H9 (cell line): ENCODE data around the gene NPHP4. TPM values are rescaled to one million over a fixed set of nuclear protein-coding genes. Genes with fewer than 3 reads are reported as not detected.

Experiments
- DNase-seq: peaks from one replicate; pipeline ENCODE4 v3.0.0-alpha.2; 2017
- H2AFZ ChIP-seq: one replicate; pipeline ENCODE4 v1.6.1; 2013; ENCODE audit warnings: mild to moderate bottlenecking, low read length, control low read depth, moderate library complexity
- H2AK5ac ChIP-seq: 2 replicates; pipeline ENCODE4 v1.6.1; 2013; ENCODE audit warnings: low read length, control low read depth, mixed read lengths; ENCODE audit not compliant: insufficient read length
- H2BK120ac ChIP-seq: one replicate; pipeline ENCODE4 v1.6.1; 2013; ENCODE audit warnings: low read depth, mild to moderate bottlenecking, low read length, control low read depth, inconsistent platforms; ENCODE audit not compliant: poor library complexity, severe bottlenecking
- H2BK12ac ChIP-seq: 2 replicates; pipeline ENCODE4 v1.6.1; 2013; ENCODE audit warnings: low read length, control low read depth, mixed read lengths, low read depth; ENCODE audit not compliant: insufficient read length
- H2BK15ac ChIP-seq: 2 replicates; pipeline ENCODE4 v1.6.1; 2013; ENCODE audit warnings: low read depth, low read length, control low read depth
- H2BK20ac ChIP-seq: one replicate; pipeline ENCODE4 v1.6.1; 2013; ENCODE audit warnings: low read depth, mild to moderate bottlenecking, low read length, control low read depth, inconsistent platforms; ENCODE audit not compliant: poor library complexity, severe bottlenecking
- H2BK5ac ChIP-seq: 2 replicates; pipeline ENCODE4 v1.6.1; 2013; ENCODE audit warnings: low read length, control low read depth, mixed read lengths; ENCODE audit not compliant: insufficient read length
- H3K14ac ChIP-seq: 2 replicates; pipeline ENCODE4 v1.6.1; 2013; ENCODE audit warnings: low read length, control low read depth; ENCODE audit not compliant: insufficient read depth
- H3K18ac ChIP-seq: 2 replicates; pipeline ENCODE4 v1.6.1; 2013; ENCODE audit warnings: low read depth, mild to moderate bottlenecking, mixed read lengths, low read length, control low read depth; ENCODE audit not compliant: insufficient read length
- H3K23ac ChIP-seq: 2 replicates; pipeline ENCODE4 v1.6.1; 2013; ENCODE audit warnings: low read length, control low read depth, mixed read lengths, low read depth; ENCODE audit not compliant: insufficient read length
- H3K23me2 ChIP-seq: 2 replicates; pipeline ENCODE4 v1.6.1; 2013; ENCODE audit warnings: low read depth, mild to moderate bottlenecking, mixed read lengths, low read length, control low read depth; ENCODE audit not compliant: insufficient read length, poor library complexity, severe bottlenecking
- H3K27ac ChIP-seq: 2 replicates; pipeline ENCODE4 v1.5.1; 2013; ENCODE audit warnings: low read length, control low read depth, mixed read lengths, low read depth; ENCODE audit not compliant: insufficient read length
- H3K27me3 ChIP-seq: 2 replicates; pipeline ENCODE4 v1.6.1; 2013; ENCODE audit warnings: low read length, control low read depth, inconsistent platforms; ENCODE audit not compliant: insufficient read depth
- H3K4ac ChIP-seq: 2 replicates; pipeline ENCODE4 v1.6.1; 2013; ENCODE audit warnings: low read depth, mild to moderate bottlenecking, control low read depth, inconsistent platforms, low read length, moderate library complexity
- H3K4me1 ChIP-seq: 2 replicates; pipeline ENCODE4 v1.6.1; 2013; ENCODE audit warnings: low read length, control low read depth, inconsistent platforms; ENCODE audit not compliant: insufficient read depth
- H3K4me2 ChIP-seq: 2 replicates; pipeline ENCODE4 v1.6.1; 2013; ENCODE audit warnings: low read length, control low read depth, mixed read lengths; ENCODE audit not compliant: insufficient read length, insufficient read depth
- H3K56ac ChIP-seq: 2 replicates; pipeline ENCODE4 v1.6.1; 2013; ENCODE audit warnings: low read depth, mild to moderate bottlenecking, mixed read lengths, low read length, control low read depth; ENCODE audit not compliant: insufficient read length
- H3K79me1 ChIP-seq: 2 replicates; pipeline ENCODE4 v1.6.1; 2013; ENCODE audit warnings: low read depth, mild to moderate bottlenecking, moderate library complexity, low read length, control low read depth, inconsistent platforms; ENCODE audit not compliant: insufficient read depth, poor library complexity, severe bottlenecking
- H3K79me2 ChIP-seq: 2 replicates; pipeline ENCODE4 v1.6.1; 2013; ENCODE audit warnings: low read length, control low read depth, inconsistent platforms; ENCODE audit not compliant: insufficient read depth
- H3K9ac ChIP-seq: 2 replicates; pipeline ENCODE4 v1.6.1; 2013; ENCODE audit warnings: low read length, control low read depth, mixed read lengths; ENCODE audit not compliant: insufficient read length; ENCODE audit errors: extremely low read depth
- H3K9me3 ChIP-seq: one replicate; pipeline ENCODE4 v1.6.1; 2013; ENCODE audit warnings: low read depth, low read length, inconsistent platforms; ENCODE audit not compliant: control insufficient read depth
- H3T11ph ChIP-seq: one replicate; pipeline ENCODE4 v1.6.1; 2013; ENCODE audit warnings: mild to moderate bottlenecking, low read length, control low read depth, inconsistent platforms
- H4K20me1 ChIP-seq: one replicate; pipeline ENCODE4 v1.6.1; 2013; ENCODE audit not compliant: control insufficient read depth, insufficient read length, insufficient read depth
- H4K5ac ChIP-seq: 2 replicates; pipeline ENCODE4 v1.6.1; 2013; ENCODE audit warnings: low read depth, mild to moderate bottlenecking, mixed read lengths, low read length, control low read depth; ENCODE audit not compliant: insufficient read length
- H4K8ac ChIP-seq: replicated peaks from 2 replicates; pipeline ENCODE4 v1.6.1; 2013; ENCODE audit warnings: low read length, control low read depth, mixed read lengths, low read depth; ENCODE audit not compliant: insufficient read length
- H4K91ac ChIP-seq: 2 replicates; pipeline ENCODE4 v1.6.1; 2013; ENCODE audit warnings: low read depth, mild to moderate bottlenecking, moderate library complexity, mixed read lengths, low read length, control low read depth; ENCODE audit not compliant: insufficient read length
- H3K27ac Mint-ChIP-seq, 3 experiments: 2 replicates in 2 of 3; 3 replicates in 1 of 3; pipeline ENCODE4 v1.8.0; 2020 to 2021; ENCODE audit warnings: mixed read lengths in 3 of 3, mild to moderate bottlenecking in 1 of 3, moderate library complexity in 1 of 3
- H3K27me3 Mint-ChIP-seq: 2 replicates; pipeline ENCODE4 v1.8.0; 2021; ENCODE audit warnings: low read depth, mild to moderate bottlenecking, moderate library complexity, mixed read lengths
- H3K36me3 Mint-ChIP-seq, 3 experiments: 2 replicates in 2 of 3; 3 replicates in 1 of 3; pipeline ENCODE4 v1.8.0; 2020 to 2021; ENCODE audit warnings: low read depth in 3 of 3, mixed read lengths in 3 of 3; ENCODE audit not compliant: insufficient read depth in 1 of 3
- H3K4me1 Mint-ChIP-seq, 2 experiments: 2 replicates each; pipeline ENCODE4 v1.8.0; 2020; ENCODE audit warnings: mixed read lengths in 2 of 2
- H3K4me3 Mint-ChIP-seq, 2 experiments: 2 replicates in 1 of 2; 3 replicates in 1 of 2; pipeline ENCODE4 v1.8.0; 2020 to 2021; ENCODE audit warnings: mild to moderate bottlenecking in 2 of 2, mixed read lengths in 2 of 2, moderate library complexity in 1 of 2
- H3K9me3 Mint-ChIP-seq, 2 experiments: 2 replicates in 1 of 2; 3 replicates in 1 of 2; pipeline ENCODE4 v1.8.0; 2020; ENCODE audit warnings: mild to moderate bottlenecking in 2 of 2, mixed read lengths in 2 of 2, moderate library complexity in 1 of 2
- CTCF ChIP-seq: fragments of 200-600 bp; sonication (generic); conservative IDR thresholded peaks from 3 replicates; pipeline ENCODE4 v1.8.0; 2021; ENCODE audit warnings: antibody characterized with exemption, mild to moderate bottlenecking
- WGBS: extraction: QIAGEN DNeasy Blood & Tissue Kit; methylation state at CpG from one replicate; pipeline ENCODE4 v1.1.7; 2013; ENCODE audit warnings: missing lambda C conversion rate, low lambda C conversion rate, mixed read lengths; ENCODE audit not compliant: insufficient read length; ENCODE audit errors: extremely low coverage; 5-methylcytosine and 5-hydroxymethylcytosine counted together
- total RNA-seq: library from RNA; stranded (reverse); gene quantifications from 2 replicates; pipeline ENCODE4 v1.2.1, GENCODE V29; 2021

Gene NPHP4
- total RNA-seq, 1 experiment from 2014 or later, result 17.6 TPM

- peaks cover 2% of the 10 kb centered on the region for H3K27me3 Mint-ChIP-seq
- H3K18ac ChIP-seq, result no peak overlapping the region
- no peak overlapping the region for H4K5ac ChIP-seq
- H3K4me2 ChIP-seq, result no peak overlapping the region
- no peak for TF ChIP-seq CTCF
- H3K4ac ChIP-seq, result no peak overlapping the region
- H3K9me3 Mint-ChIP-seq, result no peaks in the 10 kb centered on the region
- no peaks in the 10 kb centered on the region for H4K20me1 ChIP-seq
- peaks cover 29 to 37% of the 10 kb centered on the region in 2 experiments for H3K4me1 Mint-ChIP-seq
- H2AK5ac ChIP-seq, result no peak overlapping the region
- no peak overlapping the region for H2BK120ac ChIP-seq
- H2BK5ac ChIP-seq, result no peak overlapping the region
- H4K8ac ChIP-seq, result no peak overlapping the region
- no peak overlapping the region for H3K23ac ChIP-seq
- no CpG with 5 or more reads among the region's 2 CpGs for WGBS
- H3K4me3 Mint-ChIP-seq, result no peak overlapping the region
- no peak overlapping the region for H3K27ac ChIP-seq
- H3K36me3 Mint-ChIP-seq, result peaks cover 14 to 24% (median 16%) of the 10 kb centered on the region in 3 experiments
- no peak overlapping the region for H2AFZ ChIP-seq
- no peak overlapping the region for H2BK15ac ChIP-seq
- no peak overlapping the region for H3K27ac Mint-ChIP-seq
- DNase-seq, result no peak
- no peak overlapping the region for H2BK12ac ChIP-seq
- H3K9ac ChIP-seq, result no peak overlapping the region
- no peak overlapping the region for H2BK20ac ChIP-seq
- H3K23me2 ChIP-seq, result no peaks in the 10 kb centered on the region
- H4K91ac ChIP-seq, result no peak overlapping the region
- no peaks in the 10 kb centered on the region for H3K79me1 ChIP-seq
- H3K14ac ChIP-seq, result no peak overlapping the region
- no peaks in the 10 kb centered on the region for H3K79me2 ChIP-seq
- H3K27me3 ChIP-seq, result no peaks in the 10 kb centered on the region
- no peaks in the 10 kb centered on the region for H3K9me3 ChIP-seq
- peaks cover 8% of the 10 kb centered on the region; the same call in 1 of the 2 replicates for H3K4me1 ChIP-seq
- no peak overlapping the region for H3T11ph ChIP-seq
- H3K56ac ChIP-seq, result no peak overlapping the region
Measured at GRCh38 chr1:5901841-5902240, 90.4 kb downstream of the NPHP4 start.
